ENCODE results near the gene TMEM263.

DNA sequence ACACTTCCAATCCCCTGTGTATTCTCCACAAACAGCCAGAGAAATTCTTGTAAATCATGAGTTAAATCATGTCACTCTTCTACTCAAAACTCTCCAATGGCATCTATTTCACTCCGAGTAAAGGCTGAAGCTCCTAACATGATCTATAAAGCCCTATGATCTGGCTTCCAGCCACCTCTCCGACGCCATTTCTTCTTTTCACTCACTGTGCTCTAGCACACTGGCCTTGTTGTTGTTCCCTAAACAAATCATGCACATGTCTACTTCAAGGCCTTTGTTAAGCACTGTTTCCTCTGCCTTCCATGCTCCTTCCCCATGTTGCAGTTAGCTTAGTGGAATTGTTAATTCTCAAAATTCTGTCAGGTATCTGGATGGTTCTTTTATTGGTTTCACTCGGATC lies 61.3 kb downstream of the TMEM263 start:
- TF ChIP-seq POLR2AphosphoS5 (IDR thresholded peaks at IDR 0.05): no peak
- TF ChIP-seq, protein P1, sequence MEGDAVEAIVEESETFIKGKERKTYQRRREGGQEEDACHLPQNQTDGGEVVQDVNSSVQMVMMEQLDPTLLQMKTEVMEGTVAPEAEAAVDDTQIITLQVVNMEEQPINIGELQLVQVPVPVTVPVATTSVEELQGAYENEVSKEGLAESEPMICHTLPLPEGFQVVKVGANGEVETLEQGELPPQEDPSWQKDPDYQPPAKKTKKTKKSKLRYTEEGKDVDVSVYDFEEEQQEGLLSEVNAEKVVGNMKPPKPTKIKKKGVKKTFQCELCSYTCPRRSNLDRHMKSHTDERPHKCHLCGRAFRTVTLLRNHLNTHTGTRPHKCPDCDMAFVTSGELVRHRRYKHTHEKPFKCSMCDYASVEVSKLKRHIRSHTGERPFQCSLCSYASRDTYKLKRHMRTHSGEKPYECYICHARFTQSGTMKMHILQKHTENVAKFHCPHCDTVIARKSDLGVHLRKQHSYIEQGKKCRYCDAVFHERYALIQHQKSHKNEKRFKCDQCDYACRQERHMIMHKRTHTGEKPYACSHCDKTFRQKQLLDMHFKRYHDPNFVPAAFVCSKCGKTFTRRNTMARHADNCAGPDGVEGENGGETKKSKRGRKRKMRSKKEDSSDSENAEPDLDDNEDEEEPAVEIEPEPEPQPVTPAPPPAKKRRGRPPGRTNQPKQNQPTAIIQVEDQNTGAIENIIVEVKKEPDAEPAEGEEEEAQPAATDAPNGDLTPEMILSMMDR (IDR thresholded peaks at IDR 0.05): no peak
- no peak for TF ChIP-seq POLR2A (IDR thresholded peaks at IDR 0.05)
- TF ChIP-seq EP300 (IDR thresholded peaks at IDR 0.05): no peak

Data from gastroesophageal sphincter (tissue), 3 donors.